GM19023 (cell line): ENCODE measurements around the gene CCT6A.
"Not testable (repeated sequence)": the region's sequence is repeated elsewhere in the genome, so short reads cannot be mapped to it uniquely, and the experiment has no call there.

Experiments
- ATAC-seq: cut with Tn5 transposase; IDR thresholded peaks from one replicate; pipeline ENCODE4 v1.9.1; 2021; ENCODE audit warnings: mild to moderate bottlenecking, moderate library complexity; ENCODE audit not compliant: unreplicated experiment

CCT6A gene

DNA sequence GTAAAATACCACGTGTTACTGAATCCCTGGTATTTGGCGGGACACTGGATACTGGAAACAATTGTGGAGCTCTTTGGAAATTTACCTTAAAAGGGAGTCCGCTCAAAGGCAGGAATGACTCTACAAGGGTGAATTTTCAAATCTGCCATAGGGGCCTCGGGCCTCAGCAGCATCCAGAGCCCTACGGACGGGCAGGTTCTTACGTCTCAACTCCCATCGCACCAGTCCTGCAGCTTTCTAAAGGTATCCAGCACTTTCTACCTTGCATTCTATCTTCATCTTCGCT is 569 bp upstream of the CCT6A start:
- no peak for ATAC-seq

DNA sequence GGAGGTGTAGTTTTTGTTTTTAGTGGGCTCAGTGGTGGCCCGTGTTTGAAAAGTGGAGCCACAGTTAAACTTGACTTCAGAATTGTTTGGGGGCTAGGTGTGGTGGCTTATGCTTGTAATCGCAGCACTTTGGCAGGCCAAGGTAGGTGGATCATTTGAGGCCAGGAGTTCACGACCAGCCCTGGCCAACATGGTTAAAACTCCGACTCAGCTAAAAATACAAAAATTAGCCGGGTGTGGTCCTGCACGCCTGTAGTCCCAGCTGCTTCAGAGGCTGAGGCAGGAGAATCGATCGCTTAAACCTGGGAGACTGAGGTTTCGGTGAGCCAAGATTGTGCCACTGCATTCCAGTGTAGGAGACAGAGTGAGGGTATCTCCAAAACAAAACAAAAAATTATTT is 1.8 kb downstream of the CCT6A start:
- no peak for ATAC-seq

GRCh38 chr7:56053993-56054392 is 2.4 kb downstream of the CCT6A start:
- ATAC-seq: no peak

DNA sequence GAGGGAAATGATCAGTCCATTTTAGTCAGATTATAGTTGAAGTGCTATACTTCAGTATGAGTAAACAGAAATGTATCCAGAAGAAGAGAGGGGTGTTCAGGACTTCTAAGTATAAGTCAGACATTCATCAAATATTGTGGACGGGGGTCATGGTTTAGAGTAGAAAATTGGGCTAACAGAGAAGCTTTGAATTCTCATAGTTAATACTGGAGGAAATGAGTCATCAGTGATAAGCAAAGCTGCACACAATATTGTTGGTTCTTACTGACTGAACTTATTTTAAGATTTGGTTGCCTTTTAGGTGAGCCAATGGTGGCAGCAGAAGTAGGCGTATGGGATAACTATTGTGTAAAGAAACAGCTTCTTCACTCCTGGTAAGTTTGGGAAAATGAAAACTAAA is 10.8 kb downstream of the CCT6A start:
- ATAC-seq: no peak

DNA sequence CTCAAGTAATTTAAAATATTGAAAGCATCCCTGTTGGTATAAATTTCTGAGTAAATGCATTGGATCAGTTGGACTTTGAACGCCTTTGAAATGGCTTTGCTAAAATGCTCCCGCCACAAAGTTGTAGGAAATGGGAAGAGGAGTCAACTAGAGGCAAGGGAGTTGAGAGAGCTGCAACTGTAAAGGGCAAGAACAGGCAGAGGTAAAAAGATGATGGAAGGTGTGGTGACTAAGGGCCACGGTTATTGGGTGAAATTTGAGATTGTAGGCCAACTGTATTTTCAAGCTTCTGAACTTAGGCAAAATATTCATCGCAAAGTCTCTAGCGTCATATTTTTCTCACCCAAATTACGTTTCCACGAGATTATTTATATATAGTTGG is 11.9 kb downstream of the CCT6A start:
- ATAC-seq: no peak

DNA sequence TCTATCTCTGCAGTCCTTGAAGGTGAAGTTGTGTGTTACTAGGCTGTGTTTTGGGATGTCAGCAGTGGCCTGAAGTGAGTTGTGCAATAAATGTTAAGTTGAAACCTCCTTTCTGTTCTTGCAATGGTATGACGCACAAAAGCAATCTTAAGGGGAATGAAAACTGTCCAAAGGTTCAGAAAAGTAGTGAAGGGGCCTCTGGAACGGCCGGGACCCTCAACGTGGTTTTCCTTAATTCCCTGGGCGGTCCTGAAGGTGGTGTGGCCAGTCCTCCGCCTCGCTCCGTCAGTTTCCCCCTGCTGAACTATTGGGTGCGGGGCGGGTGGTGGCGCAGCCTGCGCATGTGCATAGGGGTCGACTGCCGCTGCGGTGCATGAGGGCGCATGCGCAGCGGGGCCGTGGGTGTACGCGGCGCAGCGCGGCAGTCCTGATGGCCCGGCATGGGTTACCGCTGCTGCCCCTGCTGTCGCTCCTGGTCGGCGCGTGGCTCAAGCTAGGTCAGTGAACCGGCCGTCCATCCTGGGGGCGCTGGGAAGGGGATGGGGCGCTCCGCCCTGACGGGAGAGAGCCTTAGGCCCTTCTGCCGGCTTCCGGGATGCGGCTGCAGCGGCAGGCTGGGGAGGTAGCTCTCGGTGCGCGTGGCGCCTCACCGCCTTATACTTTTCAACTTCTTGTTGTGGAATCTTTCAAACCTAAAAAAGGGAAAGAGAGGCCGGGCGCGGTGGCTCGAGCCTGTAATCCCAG is 12.5 kb downstream of the CCT6A start, which contains the start of gene SUMF2:
Gene SUMF2 (plus strand): TSS at position 405 of the 744 bp plus-strand sequence. CDS start 26 bp downstream, at position 431.
- ATAC-seq: peak; percentile 91

DNA sequence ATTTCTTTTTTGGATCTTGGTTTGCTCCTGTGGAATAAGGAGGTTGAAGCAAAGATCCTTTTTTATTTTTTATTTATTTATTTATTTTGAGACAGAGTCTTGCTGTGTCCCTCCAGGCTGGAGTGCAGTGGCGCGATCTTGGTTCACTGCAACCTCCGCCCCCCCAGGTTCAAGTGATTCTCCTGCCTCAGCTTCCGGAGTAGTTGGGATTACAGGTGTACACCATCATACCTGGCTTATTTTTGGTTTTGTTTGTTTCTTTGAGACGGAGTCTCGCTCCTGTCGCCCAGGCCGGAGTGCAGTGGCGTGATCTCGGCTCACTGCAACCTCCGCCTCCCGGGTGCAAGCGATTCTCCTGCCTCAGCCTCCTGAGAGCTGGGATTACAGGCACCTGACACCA is 14.8 kb downstream of the CCT6A start:
- ATAC-seq: not testable (repeated sequence)

- ATAC-seq: peak; percentile 84
Observed at GRCh38 chr7:56074371-56074791, 22.8 kb downstream of the CCT6A start.

DNA sequence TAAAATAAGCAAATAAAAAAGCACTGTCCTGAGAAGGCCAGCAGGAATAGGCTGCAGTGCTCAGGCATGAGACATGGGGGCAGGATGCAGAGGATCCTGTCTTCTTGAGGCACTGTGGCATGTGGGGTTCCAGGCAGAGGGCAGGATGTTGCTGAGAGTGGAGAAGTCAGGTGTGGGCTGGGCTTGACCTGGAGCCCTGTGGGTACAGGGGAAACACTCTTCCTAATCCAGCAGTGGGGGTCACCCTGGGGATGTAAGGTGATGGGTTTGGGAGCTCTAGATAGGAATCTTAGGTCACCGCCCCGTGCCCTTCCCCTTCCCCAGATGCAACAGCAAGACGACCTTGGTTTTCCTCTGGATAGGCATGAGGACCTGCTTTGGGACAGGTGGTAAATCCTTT is 26.1 kb downstream of the CCT6A start:
- ATAC-seq: no peak

GRCh38 chr7:56078196-56078595 is 26.6 kb downstream of the CCT6A start:
- ATAC-seq: no peak

DNA sequence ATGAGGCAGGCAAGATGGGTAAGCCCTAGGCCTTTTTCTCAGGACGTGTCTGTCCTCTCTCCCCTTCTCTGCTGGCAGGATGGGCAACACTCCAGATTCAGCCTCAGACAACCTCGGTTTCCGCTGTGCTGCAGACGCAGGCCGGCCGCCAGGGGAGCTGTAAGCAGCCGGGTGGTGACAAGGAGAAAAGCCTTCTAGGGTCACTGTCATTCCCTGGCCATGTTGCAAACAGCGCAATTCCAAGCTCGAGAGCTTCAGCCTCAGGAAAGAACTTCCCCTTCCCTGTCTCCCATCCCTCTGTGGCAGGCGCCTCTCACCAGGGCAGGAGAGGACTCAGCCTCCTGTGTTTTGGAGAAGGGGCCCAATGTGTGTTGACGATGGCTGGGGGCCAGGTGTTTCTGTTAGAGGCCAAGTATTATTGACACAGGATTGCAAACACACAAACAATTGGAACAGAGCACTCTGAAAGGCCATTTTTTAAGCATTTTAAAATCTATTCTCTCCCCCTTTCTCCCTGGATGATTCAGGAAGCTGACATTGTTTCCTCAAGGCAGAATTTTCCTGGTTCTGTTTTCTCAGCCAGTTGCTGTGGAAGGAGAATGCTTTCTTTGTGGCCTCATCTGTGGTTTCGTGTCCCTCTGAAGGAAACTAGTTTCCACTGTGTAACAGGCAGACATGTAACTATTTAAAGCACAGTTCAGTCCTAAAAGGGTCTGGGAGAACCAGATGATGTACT is 28.1 kb downstream of the CCT6A start:
- no peak for ATAC-seq

DNA sequence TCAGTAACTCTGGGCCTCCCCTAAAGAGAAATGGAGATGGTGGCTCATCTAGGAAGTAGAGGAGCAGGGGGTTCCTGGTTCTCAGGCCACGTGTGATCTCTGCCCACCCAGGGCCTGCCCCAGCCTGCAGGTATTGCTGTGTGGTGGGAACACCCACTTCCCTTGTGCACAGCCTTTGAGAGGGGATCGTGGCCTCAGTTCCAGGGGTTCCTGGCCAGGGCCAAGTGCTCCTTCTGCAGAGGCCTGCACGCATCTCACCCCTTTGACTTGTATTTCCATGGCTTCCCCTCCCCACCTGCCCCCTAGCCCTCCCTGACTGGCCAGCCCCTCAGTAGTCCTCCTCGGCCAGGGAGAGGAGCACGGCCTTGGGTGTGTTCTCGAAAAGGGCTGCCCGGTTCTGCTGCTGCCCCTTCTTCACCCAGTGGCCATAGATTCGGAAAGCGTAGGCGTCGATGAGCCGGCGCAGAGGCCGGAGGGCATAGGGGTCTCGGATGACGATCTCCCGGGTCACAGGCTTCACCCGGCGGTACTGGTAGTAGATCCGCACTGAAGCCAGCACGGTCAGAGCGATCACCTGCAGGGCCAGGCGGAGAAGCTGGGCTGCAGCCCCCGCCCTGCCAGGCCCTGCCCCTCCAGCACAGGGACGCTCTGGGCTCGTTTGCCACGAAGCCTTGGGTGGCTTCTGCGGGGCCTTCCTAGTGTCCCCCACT is 29.3 kb downstream of the CCT6A start:
- ATAC-seq: not testable (repeated sequence)

- ATAC-seq: no peak
Observed at GRCh38 chr7:56081626-56082340, 30.2 kb downstream of the CCT6A start.

GRCh38 chr7:56083150-56083785 is 31.7 kb downstream of the CCT6A start:
- ATAC-seq: no peak

GRCh38 chr7:56086761-56087160 is 35.2 kb downstream of the CCT6A start:
- no peak for ATAC-seq

DNA sequence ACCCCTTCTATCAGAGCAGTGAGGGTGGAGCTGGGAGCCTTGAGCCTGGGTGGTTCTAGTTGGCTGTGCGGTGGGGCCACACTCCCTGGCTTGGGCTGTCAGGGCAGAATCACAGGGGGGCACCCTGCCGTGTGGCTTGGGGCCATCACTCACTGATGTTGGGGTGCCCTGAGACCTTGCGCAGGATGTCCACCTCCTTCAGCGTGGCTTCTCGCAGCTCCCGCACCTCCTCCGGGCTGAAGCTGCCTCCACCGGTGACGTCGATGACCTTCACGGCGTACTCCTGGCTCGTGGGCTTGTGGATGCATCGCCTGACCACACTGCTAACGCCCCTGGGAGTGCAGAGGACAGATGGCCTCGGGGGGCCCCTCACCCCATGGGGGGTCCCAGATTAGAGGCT is 35.9 kb downstream of the CCT6A start:
- no peak for ATAC-seq

GRCh38 chr7:56091591-56091990 is 40.0 kb downstream of the CCT6A start:
- no peak for ATAC-seq

DNA sequence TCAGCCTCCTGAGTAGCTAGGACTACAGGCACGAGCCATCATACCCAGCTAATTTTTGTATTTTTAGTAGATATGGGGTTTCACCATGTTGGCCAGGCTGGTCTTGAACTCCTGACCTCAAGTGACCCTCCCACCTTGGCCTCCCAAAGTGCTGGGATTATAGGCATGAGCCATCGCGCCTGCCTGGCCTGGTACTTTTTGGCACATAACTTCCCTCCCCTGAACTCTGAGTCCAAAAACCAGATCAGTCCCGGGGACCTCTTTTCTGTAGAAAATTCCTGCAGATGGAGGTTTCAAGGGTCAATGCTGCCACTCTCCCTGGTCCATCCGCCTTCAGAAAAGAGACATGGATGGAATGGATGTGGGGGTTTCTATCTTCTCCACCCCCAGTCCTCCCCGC is 40.8 kb downstream of the CCT6A start:
- ATAC-seq: not testable (repeated sequence)

DNA sequence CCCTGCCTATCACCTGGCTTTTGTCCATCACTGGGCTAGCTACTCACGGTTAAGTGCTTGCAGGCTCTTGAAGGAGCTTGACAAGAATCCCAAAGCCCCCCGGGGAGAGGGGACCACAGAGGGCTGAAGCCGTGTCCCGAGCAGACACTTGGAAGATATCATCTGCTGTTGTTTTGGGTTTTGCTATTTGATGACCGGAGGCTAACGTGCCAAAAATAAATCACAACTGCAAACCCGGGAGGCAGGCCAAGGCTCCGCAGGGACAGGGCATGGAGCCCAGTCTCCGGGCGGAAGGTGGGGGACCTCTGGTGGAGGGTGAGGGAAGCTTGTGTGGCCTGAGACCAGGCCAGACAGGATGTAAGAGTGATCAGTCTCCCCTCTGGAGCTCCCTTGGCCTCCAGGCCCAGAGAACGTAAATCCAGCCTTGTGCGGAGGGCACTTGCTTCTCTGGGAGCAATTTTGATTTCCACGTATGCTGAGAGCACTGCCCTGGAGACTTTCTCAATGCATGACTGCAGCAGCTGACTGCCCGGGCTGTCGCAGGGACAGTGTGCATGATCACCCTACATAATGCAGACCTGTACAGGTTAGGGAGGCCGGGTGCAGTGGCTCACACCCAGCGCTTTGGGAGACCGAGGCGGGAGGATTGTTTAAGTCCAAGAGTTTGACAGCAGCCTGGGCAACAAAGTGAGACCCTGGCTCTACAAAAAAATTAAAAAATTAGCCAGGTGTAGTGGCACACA is 41.4 kb downstream of the CCT6A start, which contains the start of gene PHKG1:
Gene PHKG1 (minus strand): TSS at position 164 of the 743 bp plus-strand sequence. CDS start 4,011 bp downstream, outside the sequence.
- no peak for ATAC-seq

DNA sequence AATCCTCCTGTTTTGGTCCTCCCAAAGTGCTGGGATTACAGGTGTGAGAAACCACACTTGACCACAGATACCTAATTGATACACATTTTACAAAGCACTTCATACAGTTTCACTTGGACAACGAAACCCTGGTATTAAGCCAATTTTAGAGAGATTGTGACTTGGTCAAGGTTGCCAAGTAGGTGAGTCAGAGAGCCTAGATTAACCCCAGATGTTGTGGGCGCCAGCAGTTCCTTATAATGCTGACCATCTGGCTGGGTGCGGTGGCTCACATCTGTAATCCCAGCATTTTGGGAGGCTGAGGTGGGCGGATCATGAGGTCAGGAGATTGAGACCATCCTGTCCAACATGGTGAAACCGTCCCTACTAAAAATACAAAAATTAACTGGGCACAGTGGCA is 46.1 kb downstream of the CCT6A start:
- no peak for ATAC-seq
